K562 (cell line): ENCODE data around the gene ODAD3. TPM values are rescaled to one million over a fixed set of nuclear protein-coding genes. Genes with fewer than 3 reads are reported as not detected.

Source experiments
- ARID3A ChIP-seq: IDR thresholded peaks from 2 replicates; pipeline ENCODE4 v1.6.1; 2012; ENCODE audit warnings: low read depth, low read length, improper control_type of control experiment, borderline replicate concordance
- ATF1 ChIP-seq, 2 experiments: fragments of 450-650 bp in 1 of 2; IDR thresholded peaks; 2 replicates each; pipeline ENCODE4 v1.6.1; 2016; ENCODE audit warnings: missing compliant biosample characterization in 1 of 2, missing genetic modification characterization in 1 of 2
- BCOR ChIP-seq: fragments of 450-650 bp; IDR thresholded peaks from 2 replicates; pipeline ENCODE4 v1.6.1; 2016
- CTBP1 ChIP-seq: fragments of 450-650 bp; IDR thresholded peaks from 2 replicates; pipeline ENCODE4 v1.6.1; 2016; ENCODE audit warnings: borderline replicate concordance
- DPF2 ChIP-seq: fragments of 450-650 bp; IDR thresholded peaks from 2 replicates; pipeline ENCODE4 v1.6.1; 2016
- JUN ChIP-seq, 2 experiments: sonication (generic) in 1 of 2; formaldehyde crosslinking in 1 of 2; IDR thresholded peaks; 2 replicates each; pipeline versions ENCODE4 v1.6.1 to v1.8.0; 2012 to 2022; ENCODE audit warnings: borderline replicate concordance in 2 of 2, mild to moderate bottlenecking in 2 of 2, improper control_type of control experiment in 1 of 2, low read depth in 1 of 2, low read length in 1 of 2, missing genetic modification reagents in 1 of 2
- MAZ ChIP-seq, 2 experiments: fragments of 450-650 bp in 1 of 2; sonication (generic) in 1 of 2; formaldehyde crosslinking; IDR thresholded peaks in 1 of 2; conservative IDR thresholded peaks in 1 of 2; 2 replicates each; pipeline versions ENCODE4 v1.4.0 to v1.5.0; 2020; ENCODE audit warnings: mild to moderate bottlenecking in 1 of 2, missing genetic modification reagents in 1 of 2
- NEUROD1 ChIP-seq: fragments of 150-350 bp; IDR thresholded peaks from 2 replicates; pipeline ENCODE4 v1.6.1; 2014; ENCODE audit warnings: borderline replicate concordance, low read length, low read depth; ENCODE audit not compliant: partially characterized antibody
- NR2C2 ChIP-seq, 2 experiments: fragments of 200-800 bp in 1 of 2; sonication (Bioruptor generic) in 1 of 2; sonication (generic) in 1 of 2; formaldehyde crosslinking in 1 of 2; IDR thresholded peaks; 2 replicates each; pipeline versions ENCODE4 v1.6.1 to v1.8.0; 2016 to 2022; ENCODE audit warnings: mild to moderate bottlenecking in 1 of 2, missing compliant biosample characterization in 1 of 2, missing genetic modification characterization in 1 of 2, missing genetic modification reagents in 1 of 2
- SAFB ChIP-seq: fragments of 200-400 bp; formaldehyde crosslinking; IDR thresholded peaks from 2 replicates; pipeline ENCODE4 v1.6.1; 2017; ENCODE audit warnings: low read depth, low read length, borderline replicate concordance
- SMAD4 ChIP-seq: fragments of 250-450 bp; sonication (Bioruptor Pico); conservative IDR thresholded peaks from 2 replicates; pipeline ENCODE4 v1.8.0; 2021; ENCODE audit warnings: inconsistent platforms, mild to moderate bottlenecking, moderate library complexity
- ZNF184 ChIP-seq: sonication (generic); formaldehyde crosslinking; IDR thresholded peaks from 2 replicates; pipeline ENCODE4 v1.5.0; 2020; ENCODE audit warnings: missing genetic modification reagents
- ZNF232 ChIP-seq: sonication (generic); formaldehyde crosslinking; IDR thresholded peaks from 2 replicates; pipeline ENCODE4 v1.8.0; 2022; ENCODE audit warnings: mild to moderate bottlenecking, missing genetic modification reagents
- ZNF263 ChIP-seq: sonication (generic); formaldehyde crosslinking; IDR thresholded peaks from 2 replicates; pipeline ENCODE4 v1.8.0; 2022; ENCODE audit warnings: mild to moderate bottlenecking, missing genetic modification reagents, borderline replicate concordance
- polyA plus RNA-seq, 8 experiments: library from polyadenylated mRNA; depleted of rRNA in 4 of 8; stranded (reverse) in 5 of 8; unstranded in 3 of 8; fragments of >200 nt; fragmentation: Nextera tagmentation in 2 of 8; fragmentation: Illumina TruSeq in 1 of 8; extraction: Ambion mirVana in 2 of 8; extraction: Trizol in 1 of 8; gene quantifications; 2 replicates each; pipeline versions ENCODE4 v1.2.1 to v1.2.3, GENCODE V29; 2011 to 2014; ENCODE audit warnings: inconsistent platforms in 1 of 8, missing spikeins in 1 of 8
- total RNA-seq, 7 experiments: library from RNA; depleted of rRNA in 6 of 7; stranded (reverse); fragments of >200 nt in 6 of 7; fragmentation: Illumina TruSeq in 2 of 7; extraction: Trizol in 2 of 7; gene quantifications; 2 replicates each; pipeline versions ENCODE4 v1.2.1 to v1.2.3, GENCODE V29; 2011 to 2021; ENCODE audit warnings: low replicate concordance in 1 of 7
- TF ChIP-seq, protein P1 (sequence below): fragments of 450-650 bp; IDR thresholded peaks from 2 replicates; pipeline ENCODE4 v1.6.1; 2016
- TF ChIP-seq, protein P2 (sequence below): sonication (generic); formaldehyde crosslinking; IDR thresholded peaks from 2 replicates; pipeline ENCODE4 v1.8.0; 2022; ENCODE audit warnings: mild to moderate bottlenecking, missing genetic modification reagents
- TF ChIP-seq, protein P3 (sequence below): sonication (generic); formaldehyde crosslinking; IDR thresholded peaks from 2 replicates; pipeline ENCODE4 v1.8.0; 2022; ENCODE audit warnings: missing genetic modification reagents, mild to moderate bottlenecking, moderate library complexity, borderline replicate concordance

Gene ODAD3
- total and polyA plus RNA-seq, 9 of the 15 experiments (the other 6 are each of a cell fraction or from before 2014, with no cell fraction given) = 0.07 to 0.72 (median 0.14) TPM; not detected in 2

DNA sequence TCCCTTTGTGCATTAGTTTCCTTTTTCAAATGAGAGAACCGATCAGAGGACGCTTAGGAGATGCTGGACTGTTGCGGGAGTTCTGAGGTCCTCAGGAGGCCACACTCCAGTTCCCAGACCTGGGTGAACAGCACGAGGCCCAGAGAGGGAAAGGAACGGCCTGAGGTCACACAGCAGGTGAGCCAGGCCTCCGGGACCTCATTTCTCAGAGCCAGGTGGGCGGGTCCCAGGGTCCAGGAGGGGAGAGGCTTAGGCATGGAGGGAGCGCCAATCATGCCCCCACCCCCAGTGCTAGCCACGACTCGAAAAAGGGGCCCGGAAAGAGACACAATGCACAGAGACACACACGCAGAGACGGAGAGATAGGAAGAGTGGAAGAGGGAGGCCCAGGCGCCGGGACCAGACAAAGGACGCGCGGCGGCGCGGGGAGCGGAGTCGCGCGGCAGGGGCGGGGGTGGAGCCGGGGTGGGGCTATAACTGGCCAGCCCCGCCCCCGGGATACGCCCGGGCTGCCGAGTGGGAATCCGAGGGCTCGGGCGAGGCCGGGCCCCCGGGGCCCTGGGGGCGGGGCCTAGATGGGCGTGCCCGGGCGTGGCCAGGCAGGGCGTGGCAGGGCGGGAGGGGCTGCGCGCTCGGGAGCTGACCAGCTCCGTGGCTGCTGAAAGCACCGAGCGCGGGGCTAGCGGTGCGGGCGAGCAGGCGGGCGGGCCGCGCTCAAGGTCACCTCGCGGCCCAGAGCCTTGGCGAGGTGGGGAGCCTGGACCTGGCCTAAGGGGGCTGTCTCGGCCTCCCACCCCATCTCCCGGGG is 44.4 kb upstream of the ODAD3 start (continued):
- TF ChIP-seq, protein P1, sequence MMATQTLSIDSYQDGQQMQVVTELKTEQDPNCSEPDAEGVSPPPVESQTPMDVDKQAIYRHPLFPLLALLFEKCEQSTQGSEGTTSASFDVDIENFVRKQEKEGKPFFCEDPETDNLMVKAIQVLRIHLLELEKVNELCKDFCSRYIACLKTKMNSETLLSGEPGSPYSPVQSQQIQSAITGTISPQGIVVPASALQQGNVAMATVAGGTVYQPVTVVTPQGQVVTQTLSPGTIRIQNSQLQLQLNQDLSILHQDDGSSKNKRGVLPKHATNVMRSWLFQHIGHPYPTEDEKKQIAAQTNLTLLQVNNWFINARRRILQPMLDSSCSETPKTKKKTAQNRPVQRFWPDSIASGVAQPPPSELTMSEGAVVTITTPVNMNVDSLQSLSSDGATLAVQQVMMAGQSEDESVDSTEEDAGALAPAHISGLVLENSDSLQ = peak; percentile 57; the same call in 1 of the 2 replicates
- TF ChIP-seq NEUROD1 (peak; percentile 23), NR2C2 (CRISPR knock-in tag; IDR thresholded peaks at IDR 0.05) (peak; percentile 65; the same call in 1 of the 2 replicates), NR2C2 (tag; IDR thresholded peaks at IDR 0.05) (no peak), ARID3A (no peak), JUN (IDR thresholded peaks at IDR 0.05; ENCODE audit: borderline replicate concordance, low read depth, low read length) (peak; percentile 49; the same call in 1 of the 2 replicates), JUN (CRISPR knock-in tag; IDR thresholded peaks at IDR 0.05; ENCODE audit: borderline replicate concordance) (no peak), CTBP1 (peak; percentile 84), SMAD4 (CRISPR knock-in tag) (peak; percentile 36; the same call in 1 of the 2 replicates), DPF2 (peak; percentile 35; the same call in 1 of the 2 replicates), ZNF232 (CRISPR knock-in tag) (0 out of 2 replicates have a peak, but pooled peaks have one; percentile 58), ZNF263 (CRISPR knock-in tag) (peak; percentile 75; the same call in 1 of the 2 replicates), ZNF184 (no peak), SAFB (peak; percentile 53; the same call in 1 of the 2 replicates), ATF1 (CRISPR knock-in tag; IDR thresholded peaks at IDR 0.05) (0 out of 2 replicates have a peak, but pooled peaks have one; percentile 14), ATF1 (tag; IDR thresholded peaks at IDR 0.05) (no peak), BCOR (peak; percentile 97), MAZ (CRISPR knock-in tag; conservative IDR thresholded peaks at IDR 0.05 in 1 of 2, IDR thresholded peaks at IDR 0.05 in 1 of 2) (peak; percentile 98 to 99)
- TF ChIP-seq, protein P2, sequence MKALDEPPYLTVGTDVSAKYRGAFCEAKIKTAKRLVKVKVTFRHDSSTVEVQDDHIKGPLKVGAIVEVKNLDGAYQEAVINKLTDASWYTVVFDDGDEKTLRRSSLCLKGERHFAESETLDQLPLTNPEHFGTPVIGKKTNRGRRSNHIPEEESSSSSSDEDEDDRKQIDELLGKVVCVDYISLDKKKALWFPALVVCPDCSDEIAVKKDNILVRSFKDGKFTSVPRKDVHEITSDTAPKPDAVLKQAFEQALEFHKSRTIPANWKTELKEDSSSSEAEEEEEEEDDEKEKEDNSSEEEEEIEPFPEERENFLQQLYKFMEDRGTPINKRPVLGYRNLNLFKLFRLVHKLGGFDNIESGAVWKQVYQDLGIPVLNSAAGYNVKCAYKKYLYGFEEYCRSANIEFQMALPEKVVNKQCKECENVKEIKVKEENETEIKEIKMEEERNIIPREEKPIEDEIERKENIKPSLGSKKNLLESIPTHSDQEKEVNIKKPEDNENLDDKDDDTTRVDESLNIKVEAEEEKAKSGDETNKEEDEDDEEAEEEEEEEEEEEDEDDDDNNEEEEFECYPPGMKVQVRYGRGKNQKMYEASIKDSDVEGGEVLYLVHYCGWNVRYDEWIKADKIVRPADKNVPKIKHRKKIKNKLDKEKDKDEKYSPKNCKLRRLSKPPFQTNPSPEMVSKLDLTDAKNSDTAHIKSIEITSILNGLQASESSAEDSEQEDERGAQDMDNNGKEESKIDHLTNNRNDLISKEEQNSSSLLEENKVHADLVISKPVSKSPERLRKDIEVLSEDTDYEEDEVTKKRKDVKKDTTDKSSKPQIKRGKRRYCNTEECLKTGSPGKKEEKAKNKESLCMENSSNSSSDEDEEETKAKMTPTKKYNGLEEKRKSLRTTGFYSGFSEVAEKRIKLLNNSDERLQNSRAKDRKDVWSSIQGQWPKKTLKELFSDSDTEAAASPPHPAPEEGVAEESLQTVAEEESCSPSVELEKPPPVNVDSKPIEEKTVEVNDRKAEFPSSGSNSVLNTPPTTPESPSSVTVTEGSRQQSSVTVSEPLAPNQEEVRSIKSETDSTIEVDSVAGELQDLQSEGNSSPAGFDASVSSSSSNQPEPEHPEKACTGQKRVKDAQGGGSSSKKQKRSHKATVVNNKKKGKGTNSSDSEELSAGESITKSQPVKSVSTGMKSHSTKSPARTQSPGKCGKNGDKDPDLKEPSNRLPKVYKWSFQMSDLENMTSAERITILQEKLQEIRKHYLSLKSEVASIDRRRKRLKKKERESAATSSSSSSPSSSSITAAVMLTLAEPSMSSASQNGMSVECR = peak; percentile 98
- TF ChIP-seq, protein P3, sequence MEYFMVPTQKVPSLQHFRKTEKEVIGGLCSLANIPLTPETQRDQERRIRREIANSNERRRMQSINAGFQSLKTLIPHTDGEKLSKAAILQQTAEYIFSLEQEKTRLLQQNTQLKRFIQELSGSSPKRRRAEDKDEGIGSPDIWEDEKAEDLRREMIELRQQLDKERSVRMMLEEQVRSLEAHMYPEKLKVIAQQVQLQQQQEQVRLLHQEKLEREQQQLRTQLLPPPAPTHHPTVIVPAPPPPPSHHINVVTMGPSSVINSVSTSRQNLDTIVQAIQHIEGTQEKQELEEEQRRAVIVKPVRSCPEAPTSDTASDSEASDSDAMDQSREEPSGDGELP (CRISPR knock-in tag) = peak; percentile 60; the same call in 1 of the 2 replicates
